ENCODE measurements around the gene ZNF44. TPM values are rescaled to one million over a fixed set of nuclear protein-coding genes. Genes with fewer than 3 reads are reported as not detected.
A peak's percentile ranks its signal among the peaks of the same experiment; 100 is the strongest.

ZNF44 gene
- polyA plus RNA-seq, 1 donor from 2014 or later = 14.7 TPM

DNA sequence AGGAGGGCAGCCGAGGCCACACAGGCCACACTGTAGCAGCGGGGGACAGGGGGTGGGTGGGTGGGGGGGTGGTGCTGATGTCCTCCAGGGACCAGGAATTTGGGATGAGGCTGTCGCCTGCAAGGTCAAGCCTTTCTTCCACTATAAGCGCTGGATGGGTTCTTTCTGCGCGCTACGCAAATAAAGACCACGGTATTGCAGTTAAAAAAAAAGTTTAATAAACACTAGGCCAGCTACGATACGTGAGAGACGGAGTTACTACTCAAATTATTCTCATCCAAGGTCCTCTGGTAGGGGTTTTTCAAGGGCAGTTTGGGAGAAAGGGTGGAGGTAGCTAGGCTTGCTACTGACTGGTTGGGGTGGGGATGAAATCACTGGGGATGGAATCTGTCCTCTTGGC, 508 bp upstream of the ZNF44 start:
- H3K4me2 ChIP-seq (ENCODE audit: low read length) = no peak overlapping the region
- H3K36me3 ChIP-seq (ENCODE audit: insufficient read depth, low read length) = no peaks in the 10 kb centered on the region
- H3K79me2 ChIP-seq (replicated peaks; ENCODE audit: insufficient read depth, low read length) = peaks cover 32% of the 10 kb centered on the region
- no peak overlapping the region for H2AFZ ChIP-seq (ENCODE audit: low read depth, low read length)
- no peaks in the 10 kb centered on the region for H3F3A ChIP-seq (ENCODE audit: insufficient read depth, low read length, poor library complexity, severe bottlenecking)
- H3K4me3 ChIP-seq (ENCODE audit: low read length) = peak overlapping the region; percentile 93
- no peaks in the 10 kb centered on the region for H3K9me2 ChIP-seq (ENCODE audit: insufficient read depth, low read length)
- peak overlapping the region; percentile 45 for H3K27ac ChIP-seq (ENCODE audit: low read length)
- no peaks in the 10 kb centered on the region for H3K9me3 ChIP-seq (ENCODE audit: low read length)
- peak overlapping the region; percentile 86 for H3K9ac ChIP-seq (ENCODE audit: low read length)
- no peaks in the 10 kb centered on the region for H4K20me1 ChIP-seq (ENCODE audit: insufficient read depth)
- TF ChIP-seq EZH2 (IDR thresholded peaks at IDR 0.05; ENCODE audit: borderline replicate concordance, insufficient read depth, low read length, poor library complexity, severe bottlenecking) (no peak), MXI1 (conservative IDR thresholded peaks at IDR 0.05; ENCODE audit: poor library complexity, severe bottlenecking) (no peak), POLR2AphosphoS5 (IDR thresholded peaks at IDR 0.05) (no peak), TAF1 (IDR thresholded peaks at IDR 0.05; ENCODE audit: low read depth) (no peak), RAD21 (conservative IDR thresholded peaks at IDR 0.05) (no peak), EP300 (conservative IDR thresholded peaks at IDR 0.05; ENCODE audit: poor library complexity, severe bottlenecking) (no peak), SMC3 (conservative IDR thresholded peaks at IDR 0.05; ENCODE audit: poor library complexity) (no peak)
- TF ChIP-seq, protein P1, sequence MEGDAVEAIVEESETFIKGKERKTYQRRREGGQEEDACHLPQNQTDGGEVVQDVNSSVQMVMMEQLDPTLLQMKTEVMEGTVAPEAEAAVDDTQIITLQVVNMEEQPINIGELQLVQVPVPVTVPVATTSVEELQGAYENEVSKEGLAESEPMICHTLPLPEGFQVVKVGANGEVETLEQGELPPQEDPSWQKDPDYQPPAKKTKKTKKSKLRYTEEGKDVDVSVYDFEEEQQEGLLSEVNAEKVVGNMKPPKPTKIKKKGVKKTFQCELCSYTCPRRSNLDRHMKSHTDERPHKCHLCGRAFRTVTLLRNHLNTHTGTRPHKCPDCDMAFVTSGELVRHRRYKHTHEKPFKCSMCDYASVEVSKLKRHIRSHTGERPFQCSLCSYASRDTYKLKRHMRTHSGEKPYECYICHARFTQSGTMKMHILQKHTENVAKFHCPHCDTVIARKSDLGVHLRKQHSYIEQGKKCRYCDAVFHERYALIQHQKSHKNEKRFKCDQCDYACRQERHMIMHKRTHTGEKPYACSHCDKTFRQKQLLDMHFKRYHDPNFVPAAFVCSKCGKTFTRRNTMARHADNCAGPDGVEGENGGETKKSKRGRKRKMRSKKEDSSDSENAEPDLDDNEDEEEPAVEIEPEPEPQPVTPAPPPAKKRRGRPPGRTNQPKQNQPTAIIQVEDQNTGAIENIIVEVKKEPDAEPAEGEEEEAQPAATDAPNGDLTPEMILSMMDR (IDR thresholded peaks at IDR 0.05; ENCODE audit: poor library complexity, severe bottlenecking) = no peak
- TF ChIP-seq, protein P2, sequence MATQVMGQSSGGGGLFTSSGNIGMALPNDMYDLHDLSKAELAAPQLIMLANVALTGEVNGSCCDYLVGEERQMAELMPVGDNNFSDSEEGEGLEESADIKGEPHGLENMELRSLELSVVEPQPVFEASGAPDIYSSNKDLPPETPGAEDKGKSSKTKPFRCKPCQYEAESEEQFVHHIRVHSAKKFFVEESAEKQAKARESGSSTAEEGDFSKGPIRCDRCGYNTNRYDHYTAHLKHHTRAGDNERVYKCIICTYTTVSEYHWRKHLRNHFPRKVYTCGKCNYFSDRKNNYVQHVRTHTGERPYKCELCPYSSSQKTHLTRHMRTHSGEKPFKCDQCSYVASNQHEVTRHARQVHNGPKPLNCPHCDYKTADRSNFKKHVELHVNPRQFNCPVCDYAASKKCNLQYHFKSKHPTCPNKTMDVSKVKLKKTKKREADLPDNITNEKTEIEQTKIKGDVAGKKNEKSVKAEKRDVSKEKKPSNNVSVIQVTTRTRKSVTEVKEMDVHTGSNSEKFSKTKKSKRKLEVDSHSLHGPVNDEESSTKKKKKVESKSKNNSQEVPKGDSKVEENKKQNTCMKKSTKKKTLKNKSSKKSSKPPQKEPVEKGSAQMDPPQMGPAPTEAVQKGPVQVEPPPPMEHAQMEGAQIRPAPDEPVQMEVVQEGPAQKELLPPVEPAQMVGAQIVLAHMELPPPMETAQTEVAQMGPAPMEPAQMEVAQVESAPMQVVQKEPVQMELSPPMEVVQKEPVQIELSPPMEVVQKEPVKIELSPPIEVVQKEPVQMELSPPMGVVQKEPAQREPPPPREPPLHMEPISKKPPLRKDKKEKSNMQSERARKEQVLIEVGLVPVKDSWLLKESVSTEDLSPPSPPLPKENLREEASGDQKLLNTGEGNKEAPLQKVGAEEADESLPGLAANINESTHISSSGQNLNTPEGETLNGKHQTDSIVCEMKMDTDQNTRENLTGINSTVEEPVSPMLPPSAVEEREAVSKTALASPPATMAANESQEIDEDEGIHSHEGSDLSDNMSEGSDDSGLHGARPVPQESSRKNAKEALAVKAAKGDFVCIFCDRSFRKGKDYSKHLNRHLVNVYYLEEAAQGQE (IDR thresholded peaks at IDR 0.05; ENCODE audit: borderline replicate concordance) = no peak
- H3K27me3 ChIP-seq (ENCODE audit: insufficient read depth, low read depth, low read length) = no peaks in the 10 kb centered on the region

GRCh38 chr19:12293777-12294248, 870 bp downstream of the ZNF44 start:
- Histone ChIP-seq H3K4me3 (ENCODE audit: low read length) (peak overlapping the region; percentile 93), H3K9me2 (ENCODE audit: insufficient read depth, low read length) (no peaks in the 10 kb centered on the region), H3K36me3 (ENCODE audit: insufficient read depth, low read length) (no peaks in the 10 kb centered on the region), H4K20me1 (ENCODE audit: insufficient read depth) (no peaks in the 10 kb centered on the region), H3K4me2 (ENCODE audit: low read length) (peak overlapping the region; percentile 74), H3F3A (ENCODE audit: insufficient read depth, low read length, poor library complexity, severe bottlenecking) (no peaks in the 10 kb centered on the region), H3K79me2 (replicated peaks; ENCODE audit: insufficient read depth, low read length) (peaks cover 37% of the 10 kb centered on the region), H3K27me3 (ENCODE audit: insufficient read depth, low read depth, low read length) (no peaks in the 10 kb centered on the region), H3K9me3 (ENCODE audit: low read length) (no peaks in the 10 kb centered on the region), H3K27ac (ENCODE audit: low read length) (peak overlapping the region; percentile 75), H3K9ac (ENCODE audit: low read length) (peak overlapping the region; percentile 86), H2AFZ (ENCODE audit: low read depth, low read length) (peak overlapping the region; percentile 51)
- TF ChIP-seq EP300 (conservative IDR thresholded peaks at IDR 0.05; ENCODE audit: poor library complexity, severe bottlenecking) (no peak), POLR2AphosphoS5 (IDR thresholded peaks at IDR 0.05) (peak; percentile 42), SMC3 (conservative IDR thresholded peaks at IDR 0.05; ENCODE audit: poor library complexity) (peak; percentile 11), RAD21 (conservative IDR thresholded peaks at IDR 0.05) (no peak), EZH2 (IDR thresholded peaks at IDR 0.05; ENCODE audit: borderline replicate concordance, insufficient read depth, low read length, poor library complexity, severe bottlenecking) (no peak), TAF1 (IDR thresholded peaks at IDR 0.05; ENCODE audit: low read depth) (no peak), MXI1 (conservative IDR thresholded peaks at IDR 0.05; ENCODE audit: poor library complexity, severe bottlenecking) (peak; percentile 23)
- TF ChIP-seq, protein P1 (IDR thresholded peaks at IDR 0.05; ENCODE audit: poor library complexity, severe bottlenecking) = no peak
- TF ChIP-seq, protein P2 (IDR thresholded peaks at IDR 0.05; ENCODE audit: borderline replicate concordance) = no peak

All from neural cell (in vitro differentiated cells).